ENCODE measurements around the gene IFRD2. TPM values are rescaled to one million over a fixed set of nuclear protein-coding genes. Genes with fewer than 3 reads are reported as not detected.

IFRD2 gene
- total RNA-seq, 4 donors from 2014 or later, result 37.3 to 85.4 (median 64.9) TPM

DNA sequence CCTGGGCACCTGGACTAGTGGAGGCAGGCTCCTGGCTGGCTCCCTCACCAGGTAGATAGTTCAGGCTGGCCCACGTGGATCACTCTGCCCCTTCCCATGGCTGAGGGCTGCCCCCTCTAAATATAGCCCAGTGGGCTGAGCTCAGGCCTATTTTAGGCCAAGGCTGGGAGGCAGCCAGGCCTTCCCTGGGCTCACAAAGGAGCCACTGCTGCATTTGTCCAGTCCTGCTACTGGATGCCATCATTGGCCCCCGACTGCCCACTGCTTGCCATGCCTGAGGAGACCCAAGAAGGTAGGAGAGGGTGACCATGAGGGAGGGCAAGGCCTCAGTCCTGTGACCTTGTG is 13.4 kb downstream of the IFRD2 start, which contains the start of gene LSMEM2:
LSMEM2 (plus strand) TSS at position 208 of the 345 bp plus-strand sequence; CDS start at position 235, 27 bp downstream.
- H3K9me3 ChIP-seq, result no peaks in the 10 kb centered on the region
- no CpG with 5 or more reads among the region's 2 CpGs for WGBS, 2 donors (ENCODE audit: low coverage in 1 of 2)
- H3K36me3 ChIP-seq, result peaks cover 0 to 27% of the 10 kb centered on the region in 2 donors
- peak; percentile 21 for ATAC-seq
- no peak for TF ChIP-seq EP300 (IDR thresholded peaks at IDR 0.05)
- TF ChIP-seq, protein P1, sequence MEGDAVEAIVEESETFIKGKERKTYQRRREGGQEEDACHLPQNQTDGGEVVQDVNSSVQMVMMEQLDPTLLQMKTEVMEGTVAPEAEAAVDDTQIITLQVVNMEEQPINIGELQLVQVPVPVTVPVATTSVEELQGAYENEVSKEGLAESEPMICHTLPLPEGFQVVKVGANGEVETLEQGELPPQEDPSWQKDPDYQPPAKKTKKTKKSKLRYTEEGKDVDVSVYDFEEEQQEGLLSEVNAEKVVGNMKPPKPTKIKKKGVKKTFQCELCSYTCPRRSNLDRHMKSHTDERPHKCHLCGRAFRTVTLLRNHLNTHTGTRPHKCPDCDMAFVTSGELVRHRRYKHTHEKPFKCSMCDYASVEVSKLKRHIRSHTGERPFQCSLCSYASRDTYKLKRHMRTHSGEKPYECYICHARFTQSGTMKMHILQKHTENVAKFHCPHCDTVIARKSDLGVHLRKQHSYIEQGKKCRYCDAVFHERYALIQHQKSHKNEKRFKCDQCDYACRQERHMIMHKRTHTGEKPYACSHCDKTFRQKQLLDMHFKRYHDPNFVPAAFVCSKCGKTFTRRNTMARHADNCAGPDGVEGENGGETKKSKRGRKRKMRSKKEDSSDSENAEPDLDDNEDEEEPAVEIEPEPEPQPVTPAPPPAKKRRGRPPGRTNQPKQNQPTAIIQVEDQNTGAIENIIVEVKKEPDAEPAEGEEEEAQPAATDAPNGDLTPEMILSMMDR (IDR thresholded peaks at IDR 0.05), result no peak
- no peak for TF ChIP-seq POLR2A (IDR thresholded peaks at IDR 0.05)
- peaks cover 28% of the 10 kb centered on the region for H3K27me3 ChIP-seq
- peaks cover 0 to 36% (median 11%) of the 10 kb centered on the region in 3 donors for H3K4me1 ChIP-seq
- H3K4me3 ChIP-seq, result no peak within 1 kb of the TSS
- H3K27ac ChIP-seq, result peak within 1 kb of the TSS in 2 of 4 donors; percentile 18 to 38

DNA sequence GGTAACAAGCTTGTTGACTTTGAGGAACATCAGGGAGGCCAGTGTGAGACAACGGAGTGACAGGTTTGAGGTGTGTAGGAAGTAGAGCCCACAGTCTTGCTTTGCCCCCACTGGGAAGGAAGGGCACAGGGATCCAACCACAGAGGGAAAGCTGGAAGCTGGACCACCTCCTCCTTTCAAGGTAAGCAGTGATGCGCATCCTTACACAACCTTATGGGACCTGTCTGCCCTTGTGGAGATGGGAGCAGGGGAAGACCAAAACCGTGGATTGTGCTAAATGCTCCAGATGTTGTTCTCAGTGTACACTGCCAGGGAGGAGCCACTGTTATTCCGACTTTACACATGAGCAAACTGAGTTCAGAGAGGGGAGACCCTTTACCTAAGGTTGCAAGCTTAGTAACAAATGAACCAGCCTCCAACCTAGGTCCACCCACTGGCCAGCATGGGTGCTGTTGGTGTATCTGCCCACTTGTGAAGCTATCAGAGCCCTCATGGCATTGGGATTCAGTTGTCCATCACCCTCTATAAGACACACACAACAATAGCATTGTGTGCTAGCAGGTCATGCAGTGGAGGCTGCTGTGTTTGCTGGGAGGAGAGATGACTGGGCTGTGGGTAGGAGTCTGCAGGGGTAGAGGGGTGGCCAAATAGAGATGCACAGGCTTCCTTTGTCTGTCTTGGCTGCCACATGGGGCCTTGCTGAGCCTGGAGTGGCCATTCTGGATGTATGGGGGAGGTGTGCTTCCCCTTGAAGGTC is 13.9 kb downstream of the IFRD2 start:
- TF ChIP-seq EP300 (IDR thresholded peaks at IDR 0.05), result no peak
- TF ChIP-seq, protein P1 (IDR thresholded peaks at IDR 0.05), result no peak
- no peak for TF ChIP-seq POLR2AphosphoS5 (IDR thresholded peaks at IDR 0.05)
- TF ChIP-seq POLR2A (IDR thresholded peaks at IDR 0.05), result no peak
- Histone ChIP-seq H3K27me3 (peaks cover 33% of the 10 kb centered on the region), H3K4me1 (peaks cover 0 to 42% (median 16%) of the 10 kb centered on the region in 3 donors), H3K27ac (peak overlapping the region in 2 of 4 donors; percentile 18 to 38), H3K9me3 (no peaks in the 10 kb centered on the region), H3K36me3 (peaks cover 0 to 27% of the 10 kb centered on the region in 2 donors), H3K4me3 (no peak overlapping the region)
- 68 to 70% methylated on average over 2 to 3 of the region's 4 CpGs for WGBS, 2 donors (ENCODE audit: low coverage in 1 of 2)
- no peak for ATAC-seq

DNA sequence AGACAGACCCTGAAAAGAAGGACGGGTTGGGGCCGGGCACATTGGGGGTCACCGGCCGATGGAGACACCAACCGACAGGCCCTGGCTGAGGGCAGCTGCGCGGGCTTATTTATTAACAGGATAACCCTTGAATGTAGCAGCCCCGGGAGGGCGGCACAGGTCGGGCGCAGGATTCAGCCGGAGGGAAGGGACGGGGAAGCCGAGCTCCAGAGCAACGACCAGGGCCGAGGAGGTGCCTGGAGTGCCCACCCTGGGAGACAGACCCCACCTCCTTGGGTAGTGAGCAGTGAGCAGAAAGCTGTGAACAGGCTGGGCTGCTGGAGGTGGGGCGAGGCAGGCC is 15.5 kb downstream of the IFRD2 start:
- H3K27ac ChIP-seq, result no peak overlapping the region
- WGBS, 2 donors (ENCODE audit: low coverage in 1 of 2), result 72 to 78% methylated on average over 12 to 14 of the region's 17 CpGs
- no peak for ATAC-seq
- no peak overlapping the region for H3K4me3 ChIP-seq
- H3K9me3 ChIP-seq, result no peaks in the 10 kb centered on the region
- TF ChIP-seq POLR2AphosphoS5 (IDR thresholded peaks at IDR 0.05), result no peak
- TF ChIP-seq, protein P1 (IDR thresholded peaks at IDR 0.05), result no peak
- no peak for TF ChIP-seq EP300 (IDR thresholded peaks at IDR 0.05)
- H3K36me3 ChIP-seq, result peaks cover 0 to 27% of the 10 kb centered on the region in 2 donors
- peaks cover 33% of the 10 kb centered on the region for H3K27me3 ChIP-seq
- H3K4me1 ChIP-seq, result peaks cover 0 to 57% (median 19%) of the 10 kb centered on the region in 3 donors

DNA sequence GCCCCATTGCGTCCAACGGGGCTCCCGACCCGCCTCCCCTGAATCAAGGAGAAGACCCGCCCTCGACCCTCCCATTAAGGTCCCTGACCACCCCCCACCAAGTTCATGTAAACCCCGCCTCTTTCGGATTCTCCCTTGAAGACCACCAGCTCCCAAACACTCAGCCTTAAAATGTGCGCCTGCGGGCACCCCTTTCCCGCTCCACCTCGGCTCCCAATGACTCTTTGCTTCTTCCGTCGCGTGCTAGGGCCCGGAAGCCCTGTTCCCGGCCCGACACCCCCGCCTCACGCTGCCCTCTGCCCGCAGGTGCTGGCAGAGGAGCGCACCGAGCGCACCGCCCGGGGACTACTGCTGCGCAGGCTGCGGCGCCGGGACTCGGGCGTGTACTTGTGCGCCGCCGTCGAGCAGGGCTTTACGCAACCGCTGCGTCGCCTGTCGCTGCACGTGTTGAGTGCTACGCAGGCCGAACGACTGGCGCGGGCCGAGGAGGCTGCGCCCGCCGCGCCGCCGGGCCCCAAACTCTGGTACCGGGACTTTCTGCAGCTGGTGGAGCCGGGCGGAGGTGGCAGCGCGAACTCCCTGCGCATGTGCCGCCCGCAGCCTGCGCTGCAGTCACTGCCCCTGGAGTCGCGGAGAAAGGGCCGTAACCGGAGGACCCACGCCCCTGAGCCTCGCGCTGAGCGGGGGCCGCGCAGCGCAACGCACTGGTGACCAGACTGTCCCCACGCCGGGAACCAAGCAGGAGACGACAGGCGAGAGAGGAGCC is 16.1 kb downstream of the IFRD2 start:
- H3K36me3 ChIP-seq, result peaks cover 0 to 27% of the 10 kb centered on the region in 2 donors
- no peak overlapping the region for H3K4me3 ChIP-seq
- peaks cover 0 to 60% (median 19%) of the 10 kb centered on the region in 3 donors for H3K4me1 ChIP-seq
- H3K27ac ChIP-seq, result no peak overlapping the region
- peaks cover 33% of the 10 kb centered on the region for H3K27me3 ChIP-seq
- no peaks in the 10 kb centered on the region for H3K9me3 ChIP-seq
- no peak for ATAC-seq
- 66 to 100% methylated on average over 1 to 14 of the region's 79 CpGs for WGBS, 2 donors (ENCODE audit: low coverage in 1 of 2)
- TF ChIP-seq EP300 (IDR thresholded peaks at IDR 0.05), result no peak
- TF ChIP-seq POLR2A (IDR thresholded peaks at IDR 0.05), result no peak
- TF ChIP-seq, protein P1 (IDR thresholded peaks at IDR 0.05), result no peak

Data from gastroesophageal sphincter (tissue), 4 donors.